Smooth muscle cell of the umbilical artery (primary cell): ENCODE measurements around the gene SYNE3. TPM values are rescaled to one million over a fixed set of nuclear protein-coding genes. Genes with fewer than 3 reads are reported as not detected.

Experiments
- total RNA-seq: library from RNA; depleted of rRNA; stranded (reverse); fragments of >200 nt; gene quantifications from 2 replicates; pipeline ENCODE4 v1.2.3, GENCODE V29; 2014

The SYNE3 gene
- total RNA-seq: 6.2 and 15.2 TPM in 2 replicates

GRCh38 chr14:95516554-95517181 is at the start of gene SYNE3:
Gene SYNE3, minus strand, starts transcription at chr14:95516650. Its CDS starts 40,829 bp downstream, at chr14:95475821.

GRCh38 chr14:95534299-95535225 is 18.1 kb upstream of the SYNE3 start, which contains the start of gene GLRX5:
Gene GLRX5, plus strand, starts transcription at chr14:95535050. Its CDS starts 40 bp downstream, at chr14:95535090.

Other genes starting within 250 kb of the SYNE3 start
- 0.69 and 1.2 TPM in 2 replicates for gene CLMN, start 196.7 kb downstream of the SYNE3 start, total RNA-seq
- gene GLRX5, start 18.4 kb upstream of the SYNE3 start, total RNA-seq: 27.1 and 34.7 TPM in 2 replicates
- not detected in 2 replicates for gene TCL1B, start 169.8 kb upstream of the SYNE3 start, total RNA-seq
- gene TCL1A, start 197.5 kb upstream of the SYNE3 start, total RNA-seq: not detected in 2 replicates